Endodermal cell (in vitro differentiated cells): ENCODE measurements around the gene CAMK1. TPM values are rescaled to one million over a fixed set of nuclear protein-coding genes. Genes with fewer than 3 reads are reported as not detected.

Source experiments
- DNase-seq: peaks from one replicate; pipeline ENCODE4 v3.0.0-alpha.2; 2017
- H3K27ac ChIP-seq: 2 replicates; pipeline ENCODE4 v1.5.1; 2013; ENCODE audit warnings: mild to moderate bottlenecking, low read depth, low read length, moderate library complexity
- H3K27me3 ChIP-seq: 2 replicates; pipeline ENCODE4 v1.6.1; 2013; ENCODE audit warnings: mild to moderate bottlenecking, low read length, moderate library complexity; ENCODE audit not compliant: insufficient read depth, control insufficient read depth, poor library complexity, severe bottlenecking
- H3K36me3 ChIP-seq: 2 replicates; pipeline ENCODE4 v1.7.0; 2013; ENCODE audit warnings: mild to moderate bottlenecking, low read length, moderate library complexity; ENCODE audit not compliant: control insufficient read depth, insufficient read depth
- H3K4me1 ChIP-seq: one replicate; pipeline ENCODE4 v1.7.0; 2013; ENCODE audit warnings: low read length; ENCODE audit not compliant: control insufficient read depth, insufficient read depth
- H3K4me3 ChIP-seq: 2 replicates; pipeline ENCODE4 v1.5.1; 2013; ENCODE audit warnings: mild to moderate bottlenecking, low read length, moderate library complexity
- H3K9ac ChIP-seq: 2 replicates; pipeline ENCODE4 v1.6.1; 2013; ENCODE audit warnings: mild to moderate bottlenecking, low read length, moderate library complexity; ENCODE audit not compliant: poor library complexity, severe bottlenecking; ENCODE audit errors: extremely low read depth
- H3K9me3 ChIP-seq: 2 replicates; pipeline ENCODE4 v1.6.1; 2013; ENCODE audit warnings: mild to moderate bottlenecking, low read length, moderate library complexity; ENCODE audit not compliant: control insufficient read depth
- H3K27ac Mint-ChIP-seq: 2 replicates; pipeline ENCODE4 v1.8.0; 2020; ENCODE audit warnings: mixed read lengths
- H3K27me3 Mint-ChIP-seq: 2 replicates; pipeline ENCODE4 v1.8.0; 2021; ENCODE audit warnings: mild to moderate bottlenecking, mixed read lengths; ENCODE audit not compliant: insufficient read depth
- H3K36me3 Mint-ChIP-seq: 2 replicates; pipeline ENCODE4 v1.8.0; 2020; ENCODE audit warnings: low read depth, mixed read lengths
- H3K4me1 Mint-ChIP-seq: 2 replicates; pipeline ENCODE4 v1.8.0; 2020; ENCODE audit warnings: mixed read lengths
- H3K4me3 Mint-ChIP-seq: 2 replicates; pipeline ENCODE4 v1.8.0; 2020; ENCODE audit warnings: mild to moderate bottlenecking, moderate library complexity, mixed read lengths
- H3K9me3 Mint-ChIP-seq: 2 replicates; pipeline ENCODE4 v1.8.0; 2020; ENCODE audit warnings: mild to moderate bottlenecking, mixed read lengths
- CTCF ChIP-seq: fragments of 200-600 bp; sonication (generic); conservative IDR thresholded peaks from 2 replicates; pipeline ENCODE4 v1.5.0; 2021; ENCODE audit warnings: antibody characterized with exemption, mild to moderate bottlenecking
- WGBS, 2 experiments: methylation state at CpG; one replicate each; pipeline versions ENCODE4 v1.1.5 to v1.1.7; 2013; ENCODE audit warnings: missing lambda C conversion rate in 2 of 2, mixed read lengths in 1 of 2; ENCODE audit not compliant: insufficient coverage in 1 of 2, insufficient read length in 1 of 2; 5-methylcytosine and 5-hydroxymethylcytosine counted together
- total RNA-seq, 2 donors: library from RNA; stranded (reverse); fragmentation: NEBNext Ultra II Directional in 1 of 2; extraction: Animal tissue kit (Norgen Biotek cat#: 25700) in 1 of 2; gene quantifications; 2 replicates in 1 of 2; 3 replicates in 1 of 2; pipeline ENCODE4 v1.2.1, GENCODE V29; 2021

Gene CAMK1
- total RNA-seq, 2 donors from 2014 or later: 10.1 to 13.3 TPM

- Mint-ChIP-seq H3K4me1 (peaks cover 6% of the 10 kb centered on the region), H3K4me3 (no peak overlapping the region), H3K27ac (no peak overlapping the region), H3K27me3 (peaks cover 34% of the 10 kb centered on the region), H3K36me3 (peaks cover 3% of the 10 kb centered on the region), H3K9me3 (no peaks in the 10 kb centered on the region)
- peaks cover 7% of the 10 kb centered on the region for H3K36me3 ChIP-seq
- 83 to 87% methylated on average over 2 to 7 of the region's 7 CpGs for WGBS, 2 experiments
- DNase-seq: no peak
- no peak overlapping the region for H3K9ac ChIP-seq
- TF ChIP-seq CTCF: no peak
- H3K27me3 ChIP-seq: no peaks in the 10 kb centered on the region
- H3K4me1 ChIP-seq: no peaks in the 10 kb centered on the region
- no peaks in the 10 kb centered on the region for H3K9me3 ChIP-seq
- no peak overlapping the region for H3K27ac ChIP-seq
- H3K4me3 ChIP-seq: no peak overlapping the region
Observed at GRCh38 chr3:9767418-9767817, 2.3 kb downstream of the CAMK1 start.

GRCh38 chr3:9765865-9766264, 3.9 kb downstream of the CAMK1 start:
- H3K27me3 Mint-ChIP-seq: peaks cover 25% of the 10 kb centered on the region
- H3K27ac Mint-ChIP-seq: no peak overlapping the region
- no peak for TF ChIP-seq CTCF
- peak; percentile 76 for DNase-seq
- Histone ChIP-seq H3K27me3 (no peaks in the 10 kb centered on the region), H3K27ac (no peak overlapping the region), H3K9me3 (no peaks in the 10 kb centered on the region), H3K4me1 (no peaks in the 10 kb centered on the region), H3K36me3 (peaks cover 9% of the 10 kb centered on the region), H3K9ac (no peak overlapping the region), H3K4me3 (no peak overlapping the region)
- peaks cover 6% of the 10 kb centered on the region for H3K4me1 Mint-ChIP-seq
- no peaks in the 10 kb centered on the region for H3K9me3 Mint-ChIP-seq
- peaks cover 7% of the 10 kb centered on the region for H3K36me3 Mint-ChIP-seq
- WGBS, 2 experiments: 83 to 88% methylated on average over 1 to 4 of the region's 4 CpGs
- no peak overlapping the region for H3K4me3 Mint-ChIP-seq

- H3K9me3 Mint-ChIP-seq: no peaks in the 10 kb centered on the region
- peaks cover 29% of the 10 kb centered on the region for H3K36me3 Mint-ChIP-seq
- no peaks in the 10 kb centered on the region for H3K27me3 ChIP-seq
- 93 to 94% methylated on average over 2 to 8 of the region's 8 CpGs for WGBS, 2 experiments
- peaks cover 8% of the 10 kb centered on the region for H3K27me3 Mint-ChIP-seq
- H3K4me3 ChIP-seq: no peak overlapping the region
- no peaks in the 10 kb centered on the region for H3K4me1 Mint-ChIP-seq
- H3K36me3 ChIP-seq: peaks cover 24% of the 10 kb centered on the region
- H3K9me3 ChIP-seq: no peaks in the 10 kb centered on the region
- H3K4me3 Mint-ChIP-seq: no peak overlapping the region
- no peak for DNase-seq
- no peaks in the 10 kb centered on the region for H3K4me1 ChIP-seq
- no peak overlapping the region for H3K27ac Mint-ChIP-seq
- no peak overlapping the region for H3K27ac ChIP-seq
- no peak overlapping the region for H3K9ac ChIP-seq
- TF ChIP-seq CTCF: no peak
Observed at GRCh38 chr3:9762871-9763270, 6.9 kb downstream of the CAMK1 start.
